Pulmonary artery endothelial cell (primary cell): Measurements from ENCODE around the gene PAEP. TPM values are rescaled to one million over a fixed set of nuclear protein-coding genes. Genes with fewer than 3 reads are reported as not detected.
"Not testable (repeated sequence)": the region's sequence is repeated elsewhere in the genome, so short reads cannot be mapped to it uniquely, and the experiment has no call there.

Experiments
- DNase-seq: peaks from one replicate; pipeline ENCODE4 v3.0.0-alpha.2; 2011; ENCODE audit warnings: low read depth, low spot score
- total RNA-seq: library from RNA; depleted of rRNA; stranded (reverse); fragments of >200 nt; gene quantifications from 2 replicates; pipeline ENCODE4 v1.2.3, GENCODE V29; 2014

Gene PAEP
- total RNA-seq: not detected in 2 replicates

DNA sequence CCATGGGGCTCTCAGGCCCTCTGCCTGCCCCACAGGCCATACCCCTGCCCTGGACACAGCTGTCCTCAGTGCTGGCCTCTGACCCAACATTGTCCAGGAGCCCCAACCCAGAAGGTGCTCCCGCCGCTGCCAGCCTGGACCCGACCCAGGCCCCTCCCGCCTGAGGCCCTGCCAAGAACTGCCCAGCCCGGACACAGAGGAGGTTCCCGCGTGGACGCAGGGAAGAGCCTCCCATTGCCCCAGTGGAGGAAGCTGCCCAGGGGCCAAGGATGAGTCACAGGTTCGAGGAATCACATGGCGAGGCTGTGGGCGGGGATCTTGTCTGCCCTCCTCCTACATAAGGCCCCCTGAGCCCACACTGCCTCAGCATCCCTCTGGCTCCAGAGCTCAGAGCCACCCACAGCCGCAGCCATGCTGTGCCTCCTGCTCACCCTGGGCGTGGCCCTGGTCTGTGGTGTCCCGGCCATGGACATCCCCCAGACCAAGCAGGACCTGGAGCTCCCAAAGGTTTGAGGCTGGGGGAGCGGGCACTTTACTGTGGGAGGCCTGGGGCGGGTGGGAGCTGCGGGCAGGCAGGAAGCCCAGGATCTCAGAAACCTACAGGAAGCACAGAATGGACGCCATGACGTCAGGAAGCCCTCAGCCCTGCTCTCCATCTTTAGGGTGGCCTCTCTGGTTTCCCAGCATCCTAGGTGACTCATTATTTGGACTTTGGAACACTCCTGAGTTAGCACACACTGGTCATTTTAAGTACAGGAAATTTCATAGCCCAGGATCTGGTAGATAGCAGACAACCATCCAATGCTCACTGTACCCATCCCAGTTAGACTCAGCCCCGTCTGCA lies at the start of gene PAEP:
TSS of gene PAEP (plus strand) at position 366 of the 844 bp plus-strand sequence.
- DNase-seq: no peak

DNA sequence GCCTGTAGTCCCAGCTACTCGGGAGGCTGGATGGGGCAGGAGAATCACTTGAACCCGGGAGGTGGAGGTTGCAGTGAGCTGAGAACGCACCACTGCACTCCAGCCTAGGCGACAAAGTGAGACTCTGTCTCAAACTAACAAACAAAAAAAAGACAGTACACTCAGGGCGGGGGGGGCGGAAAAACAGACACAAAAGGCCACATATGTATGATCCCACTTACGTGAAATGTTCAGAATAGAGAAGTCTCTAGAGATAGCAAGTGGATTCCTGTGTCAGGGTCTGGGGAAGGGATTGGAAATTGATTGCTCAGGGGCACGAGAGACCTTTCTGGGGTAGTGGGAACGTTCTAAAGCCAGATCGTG lies 49.3 kb upstream of the PAEP start:
- no peak for DNase-seq

DNA sequence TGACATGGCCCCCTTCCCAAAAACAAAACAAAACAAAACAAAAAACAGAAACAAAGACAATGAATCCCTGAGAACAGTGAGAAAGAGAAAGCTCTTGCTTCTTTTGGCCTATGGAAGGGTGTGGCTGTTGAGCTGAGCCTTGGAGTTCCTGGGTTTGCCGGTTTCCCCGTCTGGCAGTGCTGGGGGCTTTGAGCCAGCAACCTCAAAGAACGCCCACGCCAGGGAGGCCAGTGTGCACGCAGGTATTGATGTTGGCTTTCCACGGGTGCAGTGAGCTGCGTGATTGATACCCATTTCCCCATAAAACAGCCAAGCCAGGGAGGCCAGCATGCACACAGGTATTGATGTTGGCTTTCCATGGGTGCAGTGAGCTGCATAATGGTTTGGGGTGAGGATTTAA lies 48.7 kb upstream of the PAEP start:
- no peak for DNase-seq

DNA sequence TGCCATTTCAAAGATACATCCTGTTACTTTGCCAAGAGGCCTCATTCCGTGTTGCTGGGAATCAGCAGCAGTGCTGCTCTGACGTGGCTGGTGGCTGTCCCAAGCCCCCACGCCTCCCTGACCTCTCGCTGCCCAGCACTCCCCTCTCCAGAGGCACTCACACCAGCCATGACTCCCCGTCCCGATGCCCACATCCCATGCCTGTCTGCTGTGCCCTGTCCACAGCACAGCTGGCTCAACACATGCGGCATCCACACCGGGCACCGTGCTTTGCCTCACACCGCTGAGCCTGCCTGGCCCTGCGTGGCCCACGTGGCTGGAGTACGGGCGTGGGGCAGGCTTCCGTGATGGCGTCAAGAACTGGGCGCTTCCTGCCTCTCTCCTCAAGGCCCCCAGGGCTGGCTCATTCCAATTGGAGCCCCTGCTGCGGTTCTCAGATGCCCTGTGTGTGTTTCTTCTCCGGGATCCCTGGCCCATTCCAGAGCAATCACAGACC lies 48.2 kb upstream of the PAEP start:
- no peak for DNase-seq

DNA sequence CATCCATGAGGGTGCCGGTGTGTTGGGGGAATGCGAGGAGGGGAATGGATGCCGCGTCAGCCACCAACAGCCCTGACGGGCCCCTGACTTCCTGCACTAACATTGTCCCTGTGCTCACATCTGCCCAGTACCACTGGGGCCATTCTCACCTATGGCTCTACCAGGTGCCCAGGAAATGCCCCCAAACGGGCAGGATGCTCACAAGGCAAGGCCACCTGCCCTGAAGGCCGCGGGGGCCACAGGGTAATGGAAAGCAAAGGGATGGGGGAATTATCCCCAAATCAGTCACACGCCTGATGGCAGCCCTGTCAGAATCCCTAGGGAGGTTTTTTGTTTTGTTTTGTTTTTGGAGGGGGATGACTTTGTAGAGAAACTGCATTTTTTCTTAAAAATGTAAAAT lies 47.6 kb upstream of the PAEP start:
- not testable (repeated sequence) for DNase-seq

DNA sequence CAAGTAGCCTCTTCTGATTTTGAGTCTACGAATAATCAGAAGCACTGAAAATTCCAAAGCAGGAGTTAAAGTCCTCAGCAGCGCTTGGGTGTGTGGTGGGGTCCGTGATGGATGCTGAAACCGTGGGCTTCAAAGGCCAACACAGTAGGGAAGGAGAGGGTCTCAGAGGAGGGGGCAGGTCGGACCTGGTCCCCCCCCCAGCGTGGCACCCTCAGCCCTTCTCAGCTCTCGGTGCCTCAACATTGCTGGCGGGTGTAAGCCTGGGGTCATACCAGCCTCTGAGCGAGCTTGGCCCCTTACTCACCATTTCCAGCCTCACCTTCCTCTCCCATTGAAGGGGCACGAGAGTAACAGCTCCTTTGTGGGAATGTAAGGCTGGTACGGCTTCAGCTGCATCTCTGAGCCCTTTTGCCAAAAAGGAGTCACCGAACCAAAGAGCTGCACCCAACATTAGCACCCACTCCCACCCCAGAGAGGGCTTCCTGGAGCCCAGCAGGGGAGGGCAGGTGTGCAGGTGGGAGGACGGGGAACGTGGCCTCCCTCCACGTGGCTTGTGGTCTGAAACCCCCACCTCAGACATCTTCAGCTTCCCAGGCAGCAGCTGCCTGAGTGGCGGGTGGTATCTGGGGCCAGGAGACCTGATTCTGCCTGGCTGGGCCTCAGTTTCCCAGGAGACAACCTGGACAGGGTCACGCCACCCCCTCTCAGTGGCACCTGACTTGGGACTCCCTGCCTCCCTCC lies 47.0 kb upstream of the PAEP start:
- no peak for DNase-seq

DNA sequence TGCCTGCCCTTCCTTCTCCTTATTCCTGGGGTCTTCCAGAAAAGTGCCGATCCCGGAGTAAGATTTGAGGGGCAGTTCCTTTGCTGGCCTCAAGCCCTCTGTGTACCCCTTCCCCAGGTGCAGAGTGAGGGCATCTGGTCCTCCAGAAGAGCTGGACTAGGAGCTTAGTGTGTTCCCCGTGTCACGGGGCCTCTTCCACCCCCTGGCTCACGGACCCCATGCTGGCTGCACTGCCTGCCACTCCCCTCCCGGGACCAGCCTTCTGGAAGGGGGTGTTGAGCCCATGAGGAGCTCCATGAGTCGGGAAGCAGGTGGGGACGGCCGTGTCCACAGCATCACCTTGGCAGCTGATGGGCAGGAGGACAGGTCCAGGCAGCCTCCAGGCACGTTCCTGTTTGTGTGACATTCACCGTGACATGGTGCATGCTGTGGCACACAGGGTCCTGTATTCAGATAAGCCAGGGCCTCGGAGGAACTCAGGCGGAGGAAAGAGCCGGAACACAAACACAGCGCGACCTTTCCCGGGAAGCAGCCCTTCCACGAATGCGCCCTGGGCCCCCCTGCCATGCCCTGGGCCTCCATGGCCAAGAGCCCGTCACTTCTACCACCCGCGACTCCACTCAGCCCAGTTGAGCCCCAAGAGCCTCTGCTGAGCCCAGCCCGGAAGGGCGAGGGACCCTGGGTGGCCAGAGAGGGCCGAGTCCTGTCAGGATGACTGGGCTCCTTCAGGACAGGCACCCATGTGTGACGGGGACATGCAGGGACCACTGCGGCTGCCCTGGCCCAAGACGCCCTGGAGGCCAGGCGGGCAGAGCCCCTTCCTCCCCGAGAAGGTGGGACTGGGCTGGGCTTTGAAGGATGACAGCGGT lies 46.2 kb upstream of the PAEP start:
- DNase-seq: no peak

DNA sequence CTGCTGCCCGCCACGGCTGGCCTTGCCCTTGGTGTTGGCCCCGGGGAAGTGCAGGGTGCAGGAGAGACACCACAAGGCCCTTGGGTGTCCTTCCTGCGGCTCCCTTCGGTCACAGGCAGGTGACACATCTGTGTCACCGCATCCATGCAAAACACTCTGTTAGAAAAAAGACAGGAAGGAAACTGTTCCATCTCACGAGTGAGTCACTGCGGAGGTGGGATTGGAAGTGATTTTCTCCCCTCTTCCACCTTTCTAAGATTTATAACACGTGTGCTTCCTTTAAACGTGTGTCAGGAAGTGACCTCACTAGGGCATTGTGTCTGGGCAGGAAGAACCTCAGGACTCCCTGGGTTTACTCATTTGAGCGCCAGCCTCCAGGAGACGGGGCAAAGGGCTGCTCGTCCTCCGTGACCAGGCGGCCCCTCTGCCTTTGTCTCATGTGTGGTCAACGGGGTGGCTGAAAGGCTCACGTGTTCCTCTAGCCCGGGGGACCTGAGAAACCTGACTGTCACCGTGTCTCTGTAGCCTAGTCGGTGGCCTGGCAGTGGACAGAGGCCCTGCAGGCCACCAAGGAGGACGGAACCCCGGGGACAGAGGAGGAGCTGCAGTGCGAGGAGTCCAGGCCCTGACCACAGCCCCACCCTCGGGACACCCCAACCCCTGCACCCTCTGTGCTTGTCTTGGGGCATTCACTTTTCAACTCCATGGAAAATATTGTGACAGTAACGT lies 45.3 kb upstream of the PAEP start:
- peak; percentile 24 for DNase-seq

DNA sequence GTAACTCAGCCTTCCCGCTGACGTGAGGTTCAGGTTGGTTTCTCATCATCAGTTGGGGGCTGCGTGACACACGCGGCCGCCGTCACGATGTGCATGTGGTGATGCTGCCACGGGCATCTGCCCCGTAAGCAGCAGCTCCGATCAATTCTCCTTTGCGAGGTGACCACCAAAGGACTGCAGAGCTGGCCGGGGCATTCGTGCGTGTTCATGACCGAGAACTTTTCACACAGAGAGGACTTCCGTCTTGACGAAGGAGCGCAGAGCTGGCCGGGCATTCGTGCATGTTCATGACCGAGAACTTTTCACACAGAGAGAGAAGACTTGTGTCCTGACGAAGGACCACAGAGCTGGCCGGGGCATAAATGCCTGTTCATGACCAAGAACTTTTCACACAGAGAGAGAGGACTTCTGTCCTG lies 44.1 kb upstream of the PAEP start:
- no peak for DNase-seq

DNA sequence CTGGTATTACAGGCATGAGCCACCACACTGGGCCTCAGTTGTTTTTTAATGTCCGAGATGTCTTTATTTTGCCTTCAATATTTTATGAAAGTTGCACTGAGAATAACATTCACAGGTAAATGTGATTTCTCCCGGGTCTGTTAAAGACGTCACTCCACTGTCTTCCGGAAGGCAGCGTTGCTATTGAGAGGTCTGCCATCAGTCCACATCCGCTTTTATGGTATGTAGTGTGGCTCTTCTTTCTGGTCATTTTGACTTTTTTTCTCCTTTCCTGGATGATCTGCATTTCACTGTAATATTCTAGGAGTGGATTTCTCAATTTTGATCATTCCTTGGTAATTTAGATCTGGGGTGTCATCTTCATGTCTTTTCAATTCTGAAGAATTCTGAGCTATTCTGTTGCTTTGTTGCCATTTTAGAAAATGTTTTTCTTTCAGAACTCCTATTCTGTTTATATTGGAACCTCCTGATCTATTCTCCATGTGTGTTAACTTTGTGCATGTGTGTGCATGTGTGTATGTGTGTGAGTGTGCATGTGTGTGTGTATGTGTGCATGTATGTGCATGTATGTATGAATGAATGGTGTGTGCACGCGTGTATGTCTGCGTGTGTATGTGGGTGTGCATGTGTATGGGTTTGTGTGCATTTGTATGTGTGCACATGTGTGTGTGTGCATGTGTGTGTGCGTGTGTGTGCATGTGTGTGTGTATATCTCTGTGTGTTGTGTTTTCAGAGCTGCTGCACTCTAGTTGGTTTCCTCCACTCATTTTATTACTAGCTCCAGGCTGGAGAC lies 42.2 kb upstream of the PAEP start:
- DNase-seq: no peak

DNA sequence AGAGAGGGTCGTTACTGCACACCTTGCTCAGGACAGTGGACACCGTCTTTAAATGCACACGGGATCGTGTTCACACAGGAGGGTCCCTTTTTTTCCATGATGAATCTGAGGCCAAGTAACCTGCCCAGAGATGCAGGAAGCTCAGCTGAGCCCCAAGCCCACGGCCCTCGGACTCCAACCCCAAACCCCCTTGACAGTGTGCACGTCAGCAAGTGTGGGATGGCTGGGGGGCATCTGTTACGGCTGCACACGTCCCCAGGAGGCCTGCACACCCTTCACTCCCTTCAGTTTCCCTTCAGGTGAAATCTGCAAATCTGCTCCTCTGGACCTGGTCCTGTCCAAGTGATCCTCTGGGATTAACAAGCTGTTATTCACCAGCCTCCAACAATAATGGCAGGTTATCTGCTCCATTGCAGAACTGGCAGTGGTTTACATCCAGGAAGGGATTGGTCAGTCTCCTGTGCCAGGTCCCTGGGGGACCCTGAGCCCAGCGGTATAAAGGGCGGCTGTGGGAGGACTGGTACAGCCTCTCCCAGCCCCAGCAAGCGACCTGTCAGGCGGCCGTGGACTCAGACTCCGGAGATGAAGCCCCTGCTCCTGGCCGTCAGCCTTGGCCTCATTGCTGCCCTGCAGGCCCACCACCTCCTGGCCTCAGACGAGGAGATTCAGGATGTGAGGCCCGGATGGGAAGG lies 40.5 kb upstream of the PAEP start, which contains the start of gene LCN1:
TSS of gene LCN1 (plus strand) at position 525 of the 692 bp plus-strand sequence. CDS start at position 583, 58 bp downstream.
- no peak for DNase-seq

DNA sequence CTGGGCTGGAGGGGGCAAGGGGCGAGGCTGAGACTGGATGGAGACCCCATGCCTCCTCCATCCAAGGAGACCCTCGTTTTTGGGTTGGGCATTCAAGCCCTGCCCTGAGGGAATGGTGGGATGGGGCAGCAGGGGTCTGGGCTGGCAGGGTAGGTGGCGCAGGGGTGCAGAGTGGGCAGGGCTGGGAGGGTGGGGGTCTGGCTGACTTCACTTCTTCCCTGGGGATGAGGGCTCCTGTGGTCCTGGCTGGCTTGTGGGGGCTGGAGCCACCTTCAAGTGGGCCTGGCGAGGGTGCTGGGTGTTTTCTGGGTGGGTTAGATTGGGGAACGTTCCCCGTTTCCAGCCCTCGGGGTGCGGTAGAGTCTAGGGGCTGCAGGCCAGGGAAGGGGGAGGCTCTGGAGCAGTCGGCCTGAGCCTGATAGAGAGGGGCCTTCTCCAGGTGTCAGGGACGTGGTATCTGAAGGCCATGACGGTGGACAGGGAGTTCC lies 39.9 kb upstream of the PAEP start:
- no peak for DNase-seq

DNA sequence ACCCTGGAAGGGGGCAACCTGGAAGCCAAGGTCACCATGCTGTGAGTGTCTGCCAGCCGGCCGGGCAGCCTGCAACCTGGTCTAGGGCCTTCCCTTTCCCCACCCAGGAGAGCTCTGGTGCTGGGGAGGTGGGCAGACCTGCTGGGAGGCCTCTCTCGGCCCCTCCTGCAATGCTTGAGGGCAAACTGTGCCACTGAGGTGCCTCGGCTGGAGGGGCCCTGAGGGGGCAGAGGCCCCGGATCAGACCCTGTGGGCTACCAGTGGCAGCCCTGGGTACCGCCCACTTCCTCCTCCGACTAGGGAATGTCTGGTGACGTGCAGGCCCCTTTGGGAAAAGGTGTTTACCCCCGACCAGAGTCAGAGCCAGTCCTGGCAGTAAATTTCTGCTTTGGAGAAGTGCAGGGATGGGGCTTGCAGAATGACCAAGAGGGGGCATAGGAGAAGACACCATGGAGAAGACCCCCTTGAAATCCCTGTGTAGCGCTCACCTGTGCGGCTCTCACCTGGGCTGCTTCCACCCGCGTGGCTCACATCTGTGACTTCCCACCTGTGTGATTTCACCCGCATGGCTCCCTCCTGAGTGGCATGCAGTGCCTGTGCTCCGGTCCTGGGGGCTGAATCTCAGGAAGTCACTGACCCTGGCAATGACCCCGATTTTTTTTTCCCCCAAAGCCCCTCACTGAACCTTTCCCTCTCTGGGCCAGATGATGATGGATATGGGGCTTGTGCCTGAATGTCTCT lies 39.2 kb upstream of the PAEP start:
- no peak for DNase-seq

DNA sequence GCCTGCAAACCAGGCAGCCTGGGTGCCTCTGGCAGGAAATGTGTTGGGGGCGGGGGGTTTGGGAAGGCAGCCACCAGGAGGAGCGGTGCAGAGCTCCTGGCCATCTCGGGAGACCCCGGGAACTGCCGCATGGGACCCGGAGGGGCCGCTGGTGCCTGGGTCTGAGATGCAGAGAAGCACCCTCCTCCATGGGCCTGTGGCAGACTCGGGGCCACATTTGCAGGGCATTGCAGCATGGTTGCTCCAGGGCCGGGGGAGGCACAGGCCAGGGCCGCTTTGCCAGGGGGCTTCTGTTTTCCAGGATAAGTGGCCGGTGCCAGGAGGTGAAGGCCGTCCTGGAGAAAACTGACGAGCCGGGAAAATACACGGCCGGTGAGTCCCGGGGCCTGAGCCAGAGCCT lies 38.6 kb upstream of the PAEP start:
- no peak for DNase-seq

DNA sequence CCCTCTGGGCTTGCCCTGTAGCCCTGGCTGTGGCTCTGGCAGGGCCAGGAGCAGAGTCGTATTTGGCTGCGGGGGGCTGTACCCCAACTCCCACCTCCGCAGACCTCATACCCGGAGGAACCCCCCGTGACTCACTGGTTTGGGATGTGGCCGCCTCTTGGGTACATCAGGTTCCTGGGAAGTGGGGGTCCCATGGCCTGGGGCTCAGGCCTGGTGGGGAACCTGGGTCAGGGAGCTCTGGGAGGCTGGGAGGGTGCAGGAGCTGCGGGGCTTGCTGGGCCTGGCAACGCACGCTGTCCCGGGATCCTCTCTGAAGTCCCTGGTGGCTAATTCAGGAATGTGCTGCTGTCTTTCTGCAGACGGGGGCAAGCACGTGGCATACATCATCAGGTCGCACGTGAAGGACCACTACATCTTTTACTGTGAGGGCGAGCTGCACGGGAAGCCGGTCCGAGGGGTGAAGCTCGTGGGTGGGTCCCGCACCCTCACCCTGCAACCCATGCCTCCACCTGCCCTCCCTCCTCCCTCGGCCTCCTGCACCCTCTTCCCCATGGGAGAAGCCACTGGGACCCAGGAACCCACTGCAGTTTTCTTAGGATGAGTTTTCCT lies 37.9 kb upstream of the PAEP start:
- no peak for DNase-seq

DNA sequence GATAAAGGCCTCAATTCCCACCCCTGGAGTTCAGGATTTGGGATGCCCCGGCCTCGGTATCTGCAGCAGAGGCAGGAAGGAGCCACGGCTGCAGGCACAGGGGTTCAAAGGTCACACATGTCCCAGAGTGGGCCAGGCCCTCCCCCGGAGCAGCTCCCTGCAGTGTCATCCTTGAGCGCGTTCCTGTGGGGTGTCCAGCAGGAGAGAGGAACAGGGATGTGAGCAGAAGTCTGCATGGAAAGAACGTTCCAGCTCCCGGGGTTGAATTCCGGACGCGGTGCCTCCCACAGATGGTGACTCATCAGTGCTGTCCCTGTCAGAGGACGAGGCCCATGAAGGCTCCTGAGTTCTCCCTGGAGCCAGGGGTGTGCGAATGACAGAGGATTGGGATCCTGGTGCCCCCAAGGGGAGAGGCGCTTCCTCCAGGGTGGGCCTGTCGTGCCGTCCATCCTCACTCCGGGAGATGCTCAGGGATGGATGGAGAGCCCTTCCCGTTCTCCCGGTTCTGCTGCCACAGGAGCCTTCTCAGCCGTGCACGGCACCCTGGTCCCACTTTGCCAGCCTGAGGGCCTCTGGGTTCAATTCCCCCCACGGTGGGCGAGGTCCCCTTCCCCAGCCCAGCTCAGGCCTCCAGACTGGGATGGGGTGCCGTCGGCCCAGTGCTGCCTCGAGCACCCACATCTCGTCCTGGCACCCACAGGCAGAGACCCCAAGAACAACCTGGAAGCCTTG lies 37.3 kb upstream of the PAEP start:
- DNase-seq: no peak
